ENCODE results near the gene ELFN1. TPM values are rescaled to one million over a fixed set of nuclear protein-coding genes. Genes with fewer than 3 reads are reported as not detected.

Gene ELFN1
- polyA plus RNA-seq, 1 donor (not counting 4 experiments of a cell fraction or from before 2014, with no cell fraction given): 0.03 TPM

DNA sequence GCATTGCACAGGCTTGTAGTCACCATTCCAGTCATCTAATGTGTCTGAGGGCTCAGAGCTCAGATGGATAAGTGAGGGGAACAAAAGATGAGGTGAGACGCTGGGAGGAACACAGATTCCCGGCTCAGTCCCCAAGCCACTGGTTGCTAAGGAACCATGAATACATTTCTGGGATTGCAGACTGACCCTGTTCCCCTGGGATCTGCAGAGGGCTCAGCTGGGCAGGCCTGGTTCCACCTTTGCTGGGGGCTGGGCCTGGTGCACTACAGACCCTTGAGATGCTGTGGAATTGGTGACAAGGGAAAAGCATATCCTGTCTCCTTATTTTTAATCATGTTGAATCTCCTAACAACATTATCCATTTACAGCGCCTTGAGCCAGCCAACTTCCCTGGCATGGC, 19.2 kb downstream of the ELFN1 start:
- peaks cover 25% of the 10 kb centered on the region for H3K27me3 ChIP-seq (ENCODE audit: control insufficient read depth, extremely low read depth, insufficient read depth, low read length)
- H3K4me1 ChIP-seq (ENCODE audit: control insufficient read depth, extremely low read depth, insufficient read depth, low read length): no peaks in the 10 kb centered on the region
- H3K79me2 ChIP-seq (ENCODE audit: control insufficient read depth, insufficient read depth, low read length): no peaks in the 10 kb centered on the region
- no peaks in the 10 kb centered on the region for H3K9me1 ChIP-seq (ENCODE audit: control insufficient read depth, extremely low read depth, insufficient read depth, low read length)
- H2AFZ ChIP-seq (ENCODE audit: control insufficient read depth, low read length): no peak overlapping the region
- dilution Hi-C loops (cut with MboI; ENCODE audit: extremely low pct_ligation_motif_present, low sequenced_read_pairs): no loop called here
- no peak overlapping the region for H3K4me2 ChIP-seq (ENCODE audit: control insufficient read depth, extremely low read depth, insufficient read depth, low read depth, low read length)
- H3K4me3 ChIP-seq (ENCODE audit: control insufficient read depth in 2 of 3, extremely low read depth in 1 of 3, insufficient read depth in 2 of 3, low read depth in 1 of 3, low read length in 3 of 3): no peak overlapping the region
- no peak overlapping the region for H3K27ac ChIP-seq (ENCODE audit: control insufficient read depth, insufficient read depth, low read length)
- H3K9me3 ChIP-seq (ENCODE audit: control insufficient read depth, low read depth, low read length): no peaks in the 10 kb centered on the region
- H3K36me3 ChIP-seq (ENCODE audit: control insufficient read depth in 2 of 2, extremely low read depth in 1 of 2, insufficient read depth in 2 of 2, low read length in 2 of 2): no peaks in the 10 kb centered on the region
- no peak overlapping the region for H3K9ac ChIP-seq (ENCODE audit: control insufficient read depth, extremely low read depth, insufficient read depth, low read length)
- TF ChIP-seq, protein P1, sequence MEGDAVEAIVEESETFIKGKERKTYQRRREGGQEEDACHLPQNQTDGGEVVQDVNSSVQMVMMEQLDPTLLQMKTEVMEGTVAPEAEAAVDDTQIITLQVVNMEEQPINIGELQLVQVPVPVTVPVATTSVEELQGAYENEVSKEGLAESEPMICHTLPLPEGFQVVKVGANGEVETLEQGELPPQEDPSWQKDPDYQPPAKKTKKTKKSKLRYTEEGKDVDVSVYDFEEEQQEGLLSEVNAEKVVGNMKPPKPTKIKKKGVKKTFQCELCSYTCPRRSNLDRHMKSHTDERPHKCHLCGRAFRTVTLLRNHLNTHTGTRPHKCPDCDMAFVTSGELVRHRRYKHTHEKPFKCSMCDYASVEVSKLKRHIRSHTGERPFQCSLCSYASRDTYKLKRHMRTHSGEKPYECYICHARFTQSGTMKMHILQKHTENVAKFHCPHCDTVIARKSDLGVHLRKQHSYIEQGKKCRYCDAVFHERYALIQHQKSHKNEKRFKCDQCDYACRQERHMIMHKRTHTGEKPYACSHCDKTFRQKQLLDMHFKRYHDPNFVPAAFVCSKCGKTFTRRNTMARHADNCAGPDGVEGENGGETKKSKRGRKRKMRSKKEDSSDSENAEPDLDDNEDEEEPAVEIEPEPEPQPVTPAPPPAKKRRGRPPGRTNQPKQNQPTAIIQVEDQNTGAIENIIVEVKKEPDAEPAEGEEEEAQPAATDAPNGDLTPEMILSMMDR (optimal IDR thresholded peaks at IDR 0.05 in 1 of 3, IDR thresholded peaks at IDR 0.05 in 1 of 3, conservative IDR thresholded peaks at IDR 0.05 in 1 of 3; ENCODE audit: extremely low read depth in 1 of 3, insufficient read depth in 2 of 3, low read length in 3 of 3): no peak
- TF ChIP-seq EZH2 (IDR thresholded peaks at IDR 0.05; ENCODE audit: low read length): no peak
- FAIRE-seq (no peak), DNase-seq (ENCODE audit: low read depth, low spot score) (no peak)
- H4K20me1 ChIP-seq (ENCODE audit: control insufficient read depth, extremely low read depth, insufficient read depth, low read length): no peaks in the 10 kb centered on the region

DNA sequence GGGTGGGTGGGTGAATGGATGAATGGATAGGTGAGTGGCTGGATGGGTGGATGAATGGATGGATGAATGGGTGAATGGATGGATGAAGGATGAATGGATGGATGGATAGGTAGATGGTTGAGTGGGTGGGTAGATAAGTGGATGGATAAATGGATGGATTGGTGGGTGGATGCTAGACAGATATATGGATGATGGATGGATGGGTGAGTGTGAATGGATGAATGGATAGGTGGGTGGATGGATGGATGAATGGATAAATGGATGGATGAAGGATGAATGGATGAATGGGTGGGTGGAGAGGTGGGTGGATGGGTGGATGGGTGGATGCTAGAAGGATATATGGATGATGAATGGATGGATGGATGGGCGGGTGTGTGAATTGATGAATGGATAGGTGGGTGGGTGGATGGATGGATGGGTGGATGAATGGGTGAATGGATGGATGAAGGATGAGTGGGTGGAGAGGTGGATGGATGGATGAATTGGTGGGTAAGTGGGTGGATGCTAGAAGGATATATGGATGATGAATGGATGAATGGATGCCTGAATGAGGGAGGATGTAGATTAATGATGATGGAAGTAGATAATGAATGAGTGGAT, 20.4 kb downstream of the ELFN1 start:
- Histone ChIP-seq H3K9me1 (ENCODE audit: control insufficient read depth, extremely low read depth, insufficient read depth, low read length) (no peaks in the 10 kb centered on the region), H3K79me2 (ENCODE audit: control insufficient read depth, insufficient read depth, low read length) (no peaks in the 10 kb centered on the region), H3K4me3 (ENCODE audit: control insufficient read depth in 2 of 3, extremely low read depth in 1 of 3, insufficient read depth in 2 of 3, low read depth in 1 of 3, low read length in 3 of 3) (no peak overlapping the region), H3K4me2 (ENCODE audit: control insufficient read depth, extremely low read depth, insufficient read depth, low read depth, low read length) (no peak overlapping the region), H3K4me1 (ENCODE audit: control insufficient read depth, extremely low read depth, insufficient read depth, low read length) (no peaks in the 10 kb centered on the region), H3K27ac (ENCODE audit: control insufficient read depth, insufficient read depth, low read length) (no peak overlapping the region), H2AFZ (ENCODE audit: control insufficient read depth, low read length) (no peak overlapping the region), H3K9ac (ENCODE audit: control insufficient read depth, extremely low read depth, insufficient read depth, low read length) (no peak overlapping the region), H3K9me3 (ENCODE audit: control insufficient read depth, low read depth, low read length) (no peaks in the 10 kb centered on the region), H3K36me3 (ENCODE audit: control insufficient read depth in 2 of 2, extremely low read depth in 1 of 2, insufficient read depth in 2 of 2, low read length in 2 of 2) (no peaks in the 10 kb centered on the region), H3K27me3 (ENCODE audit: control insufficient read depth, extremely low read depth, insufficient read depth, low read length) (peaks cover 25% of the 10 kb centered on the region), H4K20me1 (ENCODE audit: control insufficient read depth, extremely low read depth, insufficient read depth, low read length) (no peaks in the 10 kb centered on the region)
- DNase-seq (ENCODE audit: low read depth, low spot score) (no peak), FAIRE-seq (no peak)
- dilution Hi-C loops (cut with MboI; ENCODE audit: extremely low pct_ligation_motif_present, low sequenced_read_pairs): no loop called here
- TF ChIP-seq, protein P1 (optimal IDR thresholded peaks at IDR 0.05 in 1 of 3, IDR thresholded peaks at IDR 0.05 in 1 of 3, conservative IDR thresholded peaks at IDR 0.05 in 1 of 3; ENCODE audit: extremely low read depth in 1 of 3, insufficient read depth in 2 of 3, low read length in 3 of 3): no peak
- no peak for TF ChIP-seq EZH2 (IDR thresholded peaks at IDR 0.05; ENCODE audit: low read length)

All from keratinocyte (primary cell).